ENCODE measurements around the gene ZNF426.
"Not testable (repeated sequence)": the region's sequence is repeated elsewhere in the genome, so short reads cannot be mapped to it uniquely, and the experiment has no call there.

The ZNF426 gene

GRCh38 chr19:9538183-9539058 lies at the start of gene ZNF426:
ZNF426 (minus strand) TSS chr19:9538645; CDS start chr19:9536232, 2,413 bp downstream.
- Histone ChIP-seq H3K27me3 (ENCODE audit: control insufficient read depth in 1 of 2, insufficient read depth in 2 of 2, low read length in 2 of 2) (no peaks in the 10 kb centered on the region), H3K4me3 (ENCODE audit: low read depth in 1 of 2, low read length in 2 of 2) (peak within 1 kb of the TSS; percentile 78 to 83), H3K27ac (ENCODE audit: low read depth, low read length) (peak within 1 kb of the TSS; percentile 75), H3K4me1 (ENCODE audit: insufficient read depth, low read length) (no peaks in the 10 kb centered on the region), H3K36me3 (ENCODE audit: insufficient read depth, low read length) (peaks cover 28% of the 10 kb centered on the region), H3K9ac (ENCODE audit: low read length) (peak within 1 kb of the TSS; percentile 89), H3K9me3 (ENCODE audit: low read length) (peaks cover 29% of the 10 kb centered on the region)

- no peak overlapping the region for H3K9ac ChIP-seq (ENCODE audit: low read length)
- no peaks in the 10 kb centered on the region for H3K4me1 ChIP-seq (ENCODE audit: insufficient read depth, low read length)
- no peaks in the 10 kb centered on the region for H3K36me3 ChIP-seq (ENCODE audit: insufficient read depth, low read length)
- H3K4me3 ChIP-seq (ENCODE audit: low read depth in 1 of 2, low read length in 2 of 2) = no peak overlapping the region
- no peaks in the 10 kb centered on the region for H3K27me3 ChIP-seq (ENCODE audit: control insufficient read depth in 1 of 2, insufficient read depth in 2 of 2, low read length in 2 of 2)
- H3K27ac ChIP-seq (ENCODE audit: low read depth, low read length) = no peak overlapping the region
- no peaks in the 10 kb centered on the region for H3K9me3 ChIP-seq (ENCODE audit: low read length)
Measured at GRCh38 chr19:9586764-9587163, 48.3 kb upstream of the ZNF426 start.

- no peaks in the 10 kb centered on the region for H3K4me1 ChIP-seq (ENCODE audit: insufficient read depth, low read length)
- H3K4me3 ChIP-seq (ENCODE audit: low read depth in 1 of 2, low read length in 2 of 2) = peak within 1 kb of the TSS; percentile 75 to 84
- no peaks in the 10 kb centered on the region for H3K9me3 ChIP-seq (ENCODE audit: low read length)
- H3K27me3 ChIP-seq (ENCODE audit: control insufficient read depth in 1 of 2, insufficient read depth in 2 of 2, low read length in 2 of 2) = no peaks in the 10 kb centered on the region
- H3K9ac ChIP-seq (ENCODE audit: low read length) = peak within 1 kb of the TSS; percentile 92
- H3K27ac ChIP-seq (ENCODE audit: low read depth, low read length) = peak within 1 kb of the TSS; percentile 75
- no peaks in the 10 kb centered on the region for H3K36me3 ChIP-seq (ENCODE audit: insufficient read depth, low read length)
Measured at GRCh38 chr19:9584073-9584833, 45.8 kb upstream of the ZNF426 start, which contains the start of gene ZNF121. ZNF121 (minus strand) TSS chr19:9584504; CDS start chr19:9568097, 16,407 bp downstream.

GRCh38 chr19:9582081-9582725 lies 43.8 kb upstream of the ZNF426 start:
- H3K9ac ChIP-seq (ENCODE audit: low read length); H3K9me3 ChIP-seq (ENCODE audit: low read length); H3K27ac ChIP-seq (ENCODE audit: low read depth, low read length); H3K4me3 ChIP-seq (ENCODE audit: low read depth in 1 of 2, low read length in 2 of 2); H3K36me3 ChIP-seq (ENCODE audit: insufficient read depth, low read length); H3K4me1 ChIP-seq (ENCODE audit: insufficient read depth, low read length); H3K27me3 ChIP-seq (ENCODE audit: control insufficient read depth in 1 of 2, insufficient read depth in 2 of 2, low read length in 2 of 2): not testable (repeated sequence)

GRCh38 chr19:9580728-9581127 lies 42.3 kb upstream of the ZNF426 start:
- H3K4me3 ChIP-seq (ENCODE audit: low read depth in 1 of 2, low read length in 2 of 2) = no peak overlapping the region
- H3K9me3 ChIP-seq (ENCODE audit: low read length) = no peaks in the 10 kb centered on the region
- H3K4me1 ChIP-seq (ENCODE audit: insufficient read depth, low read length) = no peaks in the 10 kb centered on the region
- no peaks in the 10 kb centered on the region for H3K27me3 ChIP-seq (ENCODE audit: control insufficient read depth in 1 of 2, insufficient read depth in 2 of 2, low read length in 2 of 2)
- H3K27ac ChIP-seq (ENCODE audit: low read depth, low read length) = no peak overlapping the region
- H3K9ac ChIP-seq (ENCODE audit: low read length) = no peak overlapping the region
- no peaks in the 10 kb centered on the region for H3K36me3 ChIP-seq (ENCODE audit: insufficient read depth, low read length)

- no peaks in the 10 kb centered on the region for H3K27me3 ChIP-seq (ENCODE audit: control insufficient read depth in 1 of 2, insufficient read depth in 2 of 2, low read length in 2 of 2)
- H3K4me3 ChIP-seq (ENCODE audit: low read depth in 1 of 2, low read length in 2 of 2) = no peak overlapping the region
- no peak overlapping the region for H3K9ac ChIP-seq (ENCODE audit: low read length)
- H3K27ac ChIP-seq (ENCODE audit: low read depth, low read length) = no peak overlapping the region
- H3K36me3 ChIP-seq (ENCODE audit: insufficient read depth, low read length) = peaks cover 35% of the 10 kb centered on the region
- no peaks in the 10 kb centered on the region for H3K4me1 ChIP-seq (ENCODE audit: insufficient read depth, low read length)
- peaks cover 61% of the 10 kb centered on the region for H3K9me3 ChIP-seq (ENCODE audit: low read length)
Measured at GRCh38 chr19:9570255-9570654, 31.8 kb upstream of the ZNF426 start.

GRCh38 chr19:9566729-9567128 lies 28.3 kb upstream of the ZNF426 start:
- H3K36me3 ChIP-seq (ENCODE audit: insufficient read depth, low read length) = peaks cover 55% of the 10 kb centered on the region
- no peaks in the 10 kb centered on the region for H3K27me3 ChIP-seq (ENCODE audit: control insufficient read depth in 1 of 2, insufficient read depth in 2 of 2, low read length in 2 of 2)
- no peak overlapping the region for H3K27ac ChIP-seq (ENCODE audit: low read depth, low read length)
- H3K9me3 ChIP-seq (ENCODE audit: low read length) = peaks cover 70% of the 10 kb centered on the region
- no peak overlapping the region for H3K9ac ChIP-seq (ENCODE audit: low read length)
- H3K4me3 ChIP-seq (ENCODE audit: low read depth in 1 of 2, low read length in 2 of 2) = peak overlapping the region in 1 of 2 donors; percentile 23
- no peaks in the 10 kb centered on the region for H3K4me1 ChIP-seq (ENCODE audit: insufficient read depth, low read length)

- peak overlapping the region in 1 of 2 donors; percentile 23 for H3K4me3 ChIP-seq (ENCODE audit: low read depth in 1 of 2, low read length in 2 of 2)
- peaks cover 73% of the 10 kb centered on the region for H3K9me3 ChIP-seq (ENCODE audit: low read length)
- peaks cover 61% of the 10 kb centered on the region for H3K36me3 ChIP-seq (ENCODE audit: insufficient read depth, low read length)
- no peaks in the 10 kb centered on the region for H3K4me1 ChIP-seq (ENCODE audit: insufficient read depth, low read length)
- H3K27me3 ChIP-seq (ENCODE audit: control insufficient read depth in 1 of 2, insufficient read depth in 2 of 2, low read length in 2 of 2) = no peaks in the 10 kb centered on the region
- H3K27ac ChIP-seq (ENCODE audit: low read depth, low read length) = no peak overlapping the region
- H3K9ac ChIP-seq (ENCODE audit: low read length) = no peak overlapping the region
Measured at GRCh38 chr19:9565900-9566705, 27.7 kb upstream of the ZNF426 start.

- Histone ChIP-seq H3K4me1 (ENCODE audit: insufficient read depth, low read length) (no peaks in the 10 kb centered on the region), H3K27me3 (ENCODE audit: control insufficient read depth in 1 of 2, insufficient read depth in 2 of 2, low read length in 2 of 2) (no peaks in the 10 kb centered on the region), H3K27ac (ENCODE audit: low read depth, low read length) (no peak overlapping the region), H3K4me3 (ENCODE audit: low read depth in 1 of 2, low read length in 2 of 2) (no peak overlapping the region), H3K9me3 (ENCODE audit: low read length) (no peaks in the 10 kb centered on the region), H3K36me3 (ENCODE audit: insufficient read depth, low read length) (no peaks in the 10 kb centered on the region), H3K9ac (ENCODE audit: low read length) (no peak overlapping the region)
Measured at GRCh38 chr19:9552536-9553274, 14.3 kb upstream of the ZNF426 start.

GRCh38 chr19:9547870-9548269 lies 9.4 kb upstream of the ZNF426 start:
- Histone ChIP-seq H3K27me3 (ENCODE audit: control insufficient read depth in 1 of 2, insufficient read depth in 2 of 2, low read length in 2 of 2) (no peaks in the 10 kb centered on the region), H3K27ac (ENCODE audit: low read depth, low read length) (no peak overlapping the region), H3K4me1 (ENCODE audit: insufficient read depth, low read length) (no peaks in the 10 kb centered on the region), H3K36me3 (ENCODE audit: insufficient read depth, low read length) (no peaks in the 10 kb centered on the region), H3K4me3 (ENCODE audit: low read depth in 1 of 2, low read length in 2 of 2) (no peak overlapping the region), H3K9ac (ENCODE audit: low read length) (no peak overlapping the region), H3K9me3 (ENCODE audit: low read length) (no peaks in the 10 kb centered on the region)

All from muscle layer of colon (tissue), 2 donors.